Heart left ventricle (tissue), 11 donors: ENCODE results near the gene RPL13A. TPM values are rescaled to one million over a fixed set of nuclear protein-coding genes. Genes with fewer than 3 reads are reported as not detected.

Experiments used
- microRNA counts, 2 donors: library from miRNA; unstranded; fragments of <30 nt; microRNA quantifications; one replicate each; lab custom pipeline; 2016
- microRNA-seq, 4 donors: library from miRNA; unstranded; fragments of <30 nt; microRNA quantifications; one replicate each; pipeline versions ENCODE4 to v1.2.0, GENCODE V29; 2017 to 2020
- polyA plus RNA-seq, 2 donors: library from polyadenylated mRNA; stranded (reverse); fragments of 200-250 nt; gene quantifications; one replicate each; pipeline ENCODE4 v1.2.3, GENCODE V29; 2013
- total RNA-seq, 9 donors: library from RNA; depleted of rRNA in 2 of 9; stranded (reverse); fragments of >200 nt in 2 of 9; fragmentation: NEBNext Ultra II Directional in 3 of 9; extraction: Animal tissue kit (Norgen Biotek cat#: 25700) in 3 of 9; gene quantifications; one replicate each; pipeline versions ENCODE4 v1.1.0 to v1.2.4, GENCODE V29; 2016 to 2023
- donor health status: ischemic (EF 13 %, LVEDD 7.1; RV severe dilation, severe dysfunction).
- donor health status: healthy with polysubstance abuse.
- donor health status: DM: no; HTN: yes; CAD: no.
- donor health status: DM: no; HTN: no; CAD: no.
- donor health status: ischemic (EF 25% LVEDD 5.7; RV mildly dilated, moderate dysfunction).
- donor health status: healthy.
- donor health status: DM: yes; HTN: yes; CAD: no.
- donor health status: PGD.
- donor health status: nonischemic (EF 23%, LVEDD 6.1; RV moderate dilation, normal function).

RPL13A gene
- total and polyA plus RNA-seq, 11 donors = 876 to 2,850 (median 1,261) TPM

MicroRNA genes within 50 kb of the gene (microRNA counts, 767-probe panel; counts per million panel counts)
- 5,610 to 5,669 counts per million in 2 donors for microRNA hsa-miR-150-5p (lab: Ali Mortazavi, UCI)

Small RNA genes within 50 kb of the gene (microRNA-seq; reads per million reads assigned to microRNA genes)
- gene MIR150 = 376 to 2,662 (median 713) reads per million in 4 donors

Other genes with a start within 250 kb of the RPL13A start
- 1 to 10 TPM in 1 of 9 donors, under 1 TPM in 8; 0.27 to 1.3 (median 0.40) TPM for gene SLC6A16, start 162.4 kb upstream of the RPL13A start, total RNA-seq
- gene SLC6A16, start 162.4 kb upstream of the RPL13A start, polyA plus RNA-seq = under 1 TPM; 0.33 to 0.53 TPM
- gene CD37, start 152.2 kb upstream of the RPL13A start, total RNA-seq = 10 to 100 TPM in 2 of 9 donors, 1 to 10 TPM in 7; 1.4 to 45.2 (median 4.2) TPM
- gene CD37, start 152.2 kb upstream of the RPL13A start, polyA plus RNA-seq = 1 to 10 TPM; 3.3 to 3.9 TPM
- gene TEAD2, start 125.2 kb upstream of the RPL13A start, total RNA-seq = 10 to 100 TPM; 31.1 to 77.2 (median 54.3) TPM
- gene TEAD2, start 125.2 kb upstream of the RPL13A start, polyA plus RNA-seq = 10 to 100 TPM; 44.9 to 52.2 TPM
- under 1 TPM in 1 of 9 donors, not detected in 8; 0.51 TPM for gene DKKL1, start 123.7 kb upstream of the RPL13A start, total RNA-seq
- gene DKKL1, start 123.7 kb upstream of the RPL13A start, polyA plus RNA-seq = under 1 TPM in 1 of 2 donors, not detected in 1; 0.24 TPM
- not detected for gene KASH5, start 99.4 kb upstream of the RPL13A start, total RNA-seq
- not detected for gene KASH5, start 99.4 kb upstream of the RPL13A start, polyA plus RNA-seq
- gene PTH2, start 64.2 kb upstream of the RPL13A start, total RNA-seq = not detected
- gene PTH2, start 64.2 kb upstream of the RPL13A start, polyA plus RNA-seq = not detected
- gene GFY, start 62.2 kb upstream of the RPL13A start, total RNA-seq = not detected
- gene GFY, start 62.2 kb upstream of the RPL13A start, polyA plus RNA-seq = under 1 TPM in 1 of 2 donors, not detected in 1; 0.12 TPM
- 1 to 10 TPM in 4 of 9 donors, under 1 TPM in 5; 0.46 to 1.6 (median 0.89) TPM for gene SLC17A7, start 46.1 kb upstream of the RPL13A start, total RNA-seq
- 1 to 10 TPM in 1 of 2 donors, under 1 TPM in 1; 0.64 to 1.1 TPM for gene SLC17A7, start 46.1 kb upstream of the RPL13A start, polyA plus RNA-seq
- 10 to 100 TPM; 16.3 to 49.9 (median 31.1) TPM for gene PIH1D1, start 35.8 kb upstream of the RPL13A start, total RNA-seq
- gene PIH1D1, start 35.8 kb upstream of the RPL13A start, polyA plus RNA-seq = 10 to 100 TPM; 22.6 to 57.6 TPM
- 10 to 100 TPM in 2 of 9 donors, 1 to 10 TPM in 7; 3.4 to 18.6 (median 8.5) TPM for gene ALDH16A1, start 34.4 kb upstream of the RPL13A start, total RNA-seq
- 10 to 100 TPM in 1 of 2 donors, 1 to 10 TPM in 1; 7.3 to 11.7 TPM for gene ALDH16A1, start 34.4 kb upstream of the RPL13A start, polyA plus RNA-seq
- 10 to 100 TPM in 1 of 9 donors, 1 to 10 TPM in 8; 1.7 to 13.4 (median 2.4) TPM for gene FLT3LG, start 13.4 kb upstream of the RPL13A start, total RNA-seq
- 1 to 10 TPM; 2.9 to 5.5 TPM for gene FLT3LG, start 13.4 kb upstream of the RPL13A start, polyA plus RNA-seq
- gene RPS11, start 8.8 kb downstream of the RPL13A start, total RNA-seq = 1,000 to 10,000 TPM in 5 of 9 donors, 100 to 1,000 TPM in 4; 778 to 1,895 (median 1,011) TPM
- 1,000 to 10,000 TPM; 2,258 to 2,723 TPM for gene RPS11, start 8.8 kb downstream of the RPL13A start, polyA plus RNA-seq
- gene FCGRT, start 25.1 kb downstream of the RPL13A start, total RNA-seq = 100 to 1,000 TPM in 2 of 9 donors, 10 to 100 TPM in 7; 57.3 to 317 (median 69.2) TPM
- 10 to 100 TPM; 46.7 to 54.6 TPM for gene FCGRT, start 25.1 kb downstream of the RPL13A start, polyA plus RNA-seq
- gene RCN3, start 40.4 kb downstream of the RPL13A start, total RNA-seq = 10 to 100 TPM in 4 of 9 donors, 1 to 10 TPM in 5; 3.8 to 50.8 (median 9.6) TPM
- 10 to 100 TPM; 16.3 to 16.8 TPM for gene RCN3, start 40.4 kb downstream of the RPL13A start, polyA plus RNA-seq
- gene NOSIP, start 92.9 kb downstream of the RPL13A start, total RNA-seq = 10 to 100 TPM; 37.3 to 67.2 (median 46.3) TPM
- 10 to 100 TPM; 65.5 to 91.3 TPM for gene NOSIP, start 92.9 kb downstream of the RPL13A start, polyA plus RNA-seq
- gene PRRG2, start 93.7 kb downstream of the RPL13A start, total RNA-seq = 1 to 10 TPM in 4 of 9 donors, under 1 TPM in 4, not detected in 1; 0.27 to 1.5 (median 0.88) TPM
- 1 to 10 TPM in 1 of 2 donors, under 1 TPM in 1; 0.53 to 3.2 TPM for gene PRRG2, start 93.7 kb downstream of the RPL13A start, polyA plus RNA-seq
- 10 to 100 TPM; 10.9 to 20.0 (median 15.5) TPM for gene PRR12, start 103.6 kb downstream of the RPL13A start, total RNA-seq
- gene PRR12, start 103.6 kb downstream of the RPL13A start, polyA plus RNA-seq = 10 to 100 TPM in 1 of 2 donors, 1 to 10 TPM in 1; 8.0 to 13.6 TPM
- 100 to 1,000 TPM in 7 of 9 donors, 10 to 100 TPM in 2; 64.4 to 149 (median 110) TPM for gene RRAS, start 152.5 kb downstream of the RPL13A start, total RNA-seq
- 100 to 1,000 TPM; 133 to 177 TPM for gene RRAS, start 152.5 kb downstream of the RPL13A start, polyA plus RNA-seq
- gene SCAF1, start 154.6 kb downstream of the RPL13A start, total RNA-seq = 10 to 100 TPM; 24.5 to 52.8 (median 46.3) TPM
- 10 to 100 TPM; 26.9 to 28.2 TPM for gene SCAF1, start 154.6 kb downstream of the RPL13A start, polyA plus RNA-seq
- 10 to 100 TPM; 23.1 to 55.7 (median 30.5) TPM for gene IRF3, start 178.2 kb downstream of the RPL13A start, total RNA-seq
- gene IRF3, start 178.2 kb downstream of the RPL13A start, polyA plus RNA-seq = 10 to 100 TPM; 35.1 to 68.0 TPM
- 10 to 100 TPM in 5 of 9 donors, 1 to 10 TPM in 4; 5.9 to 15.9 (median 10.0) TPM for gene BCL2L12, start 178.3 kb downstream of the RPL13A start, total RNA-seq
- gene BCL2L12, start 178.3 kb downstream of the RPL13A start, polyA plus RNA-seq = 10 to 100 TPM; 14.2 to 18.6 TPM
- gene PRMT1, start 189.7 kb downstream of the RPL13A start, total RNA-seq = 100 to 1,000 TPM; 106 to 170 (median 124) TPM
- 100 to 1,000 TPM; 113 to 283 TPM for gene PRMT1, start 189.7 kb downstream of the RPL13A start, polyA plus RNA-seq
- gene ADM5, start 202.0 kb downstream of the RPL13A start, total RNA-seq = 1 to 10 TPM in 1 of 9 donors, under 1 TPM in 7, not detected in 1; 0.14 to 1.6 (median 0.48) TPM
- gene ADM5, start 202.0 kb downstream of the RPL13A start, polyA plus RNA-seq = under 1 TPM; 0.58 to 0.76 TPM
- gene CPT1C, start 203.5 kb downstream of the RPL13A start, total RNA-seq = 1 to 10 TPM in 8 of 9 donors, under 1 TPM in 1; 1.00 to 6.0 (median 2.2) TPM
- gene CPT1C, start 203.5 kb downstream of the RPL13A start, polyA plus RNA-seq = 1 to 10 TPM; 3.0 to 3.1 TPM